ENCODE results near the gene TIMM13. TPM values are rescaled to one million over a fixed set of nuclear protein-coding genes. Genes with fewer than 3 reads are reported as not detected.

The TIMM13 gene
- total RNA-seq, 1 donor from 2014 or later = 39.5 TPM

DNA sequence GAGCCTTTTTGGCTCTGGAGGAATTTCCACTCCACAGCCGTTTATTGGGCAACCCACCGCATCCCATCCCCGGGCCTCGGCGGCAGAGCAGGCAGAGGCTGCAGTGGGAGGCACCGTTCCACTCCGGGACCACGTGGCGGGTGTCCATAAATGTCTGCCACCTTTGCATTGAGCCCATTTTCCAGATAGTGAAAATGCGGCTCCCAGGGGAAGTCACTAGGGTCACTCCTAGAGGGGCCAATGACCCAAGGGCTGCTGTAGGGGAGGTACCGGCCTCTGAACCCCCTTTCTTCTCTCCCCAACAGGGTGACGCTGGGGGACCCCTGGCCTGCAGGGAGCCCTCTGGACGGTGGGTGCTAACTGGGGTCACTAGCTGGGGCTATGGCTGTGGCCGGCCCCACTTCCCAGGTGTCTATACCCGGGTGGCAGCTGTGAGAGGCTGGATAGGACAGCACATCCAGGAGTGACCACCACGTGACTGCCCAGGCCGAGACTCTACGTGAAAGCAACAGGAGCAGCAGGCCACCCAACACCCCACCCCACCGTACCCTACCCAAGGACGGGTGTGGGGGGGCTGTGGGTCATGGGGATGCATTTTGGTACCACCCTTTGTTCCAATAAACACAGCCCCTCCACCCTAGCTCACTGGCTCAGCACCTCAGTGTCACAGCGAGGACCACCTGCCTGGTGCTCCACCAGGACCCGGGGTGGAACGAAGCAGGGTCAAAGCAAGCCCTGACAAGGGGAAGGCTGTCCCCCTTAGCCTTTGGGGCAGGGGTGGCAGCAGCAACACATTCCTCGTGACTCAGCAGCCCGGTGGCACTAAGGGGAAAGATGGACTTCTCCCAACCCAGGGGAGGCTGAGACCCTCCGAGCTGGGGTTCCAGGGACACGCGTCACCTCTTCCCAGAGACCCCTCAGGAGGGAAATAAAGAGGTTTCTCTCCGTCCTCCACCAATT lies 1.5 kb downstream of the TIMM13 start:
- TF ChIP-seq, protein P1, sequence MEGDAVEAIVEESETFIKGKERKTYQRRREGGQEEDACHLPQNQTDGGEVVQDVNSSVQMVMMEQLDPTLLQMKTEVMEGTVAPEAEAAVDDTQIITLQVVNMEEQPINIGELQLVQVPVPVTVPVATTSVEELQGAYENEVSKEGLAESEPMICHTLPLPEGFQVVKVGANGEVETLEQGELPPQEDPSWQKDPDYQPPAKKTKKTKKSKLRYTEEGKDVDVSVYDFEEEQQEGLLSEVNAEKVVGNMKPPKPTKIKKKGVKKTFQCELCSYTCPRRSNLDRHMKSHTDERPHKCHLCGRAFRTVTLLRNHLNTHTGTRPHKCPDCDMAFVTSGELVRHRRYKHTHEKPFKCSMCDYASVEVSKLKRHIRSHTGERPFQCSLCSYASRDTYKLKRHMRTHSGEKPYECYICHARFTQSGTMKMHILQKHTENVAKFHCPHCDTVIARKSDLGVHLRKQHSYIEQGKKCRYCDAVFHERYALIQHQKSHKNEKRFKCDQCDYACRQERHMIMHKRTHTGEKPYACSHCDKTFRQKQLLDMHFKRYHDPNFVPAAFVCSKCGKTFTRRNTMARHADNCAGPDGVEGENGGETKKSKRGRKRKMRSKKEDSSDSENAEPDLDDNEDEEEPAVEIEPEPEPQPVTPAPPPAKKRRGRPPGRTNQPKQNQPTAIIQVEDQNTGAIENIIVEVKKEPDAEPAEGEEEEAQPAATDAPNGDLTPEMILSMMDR (IDR thresholded peaks at IDR 0.05; ENCODE audit: insufficient read depth, low read length, severe bottlenecking) = no peak
- Histone ChIP-seq H3K4me3 (ENCODE audit: low read depth, low read length) (peak overlapping the region; percentile 95), H3K27me3 (ENCODE audit: control insufficient read depth, insufficient read depth, low read length) (no peaks in the 10 kb centered on the region), H3K36me3 (ENCODE audit: control insufficient read depth, insufficient read depth, low read length) (peaks cover 14% of the 10 kb centered on the region)
- FAIRE-seq = no peak
- DNase-seq (ENCODE audit: low read depth) = no peak

DNA sequence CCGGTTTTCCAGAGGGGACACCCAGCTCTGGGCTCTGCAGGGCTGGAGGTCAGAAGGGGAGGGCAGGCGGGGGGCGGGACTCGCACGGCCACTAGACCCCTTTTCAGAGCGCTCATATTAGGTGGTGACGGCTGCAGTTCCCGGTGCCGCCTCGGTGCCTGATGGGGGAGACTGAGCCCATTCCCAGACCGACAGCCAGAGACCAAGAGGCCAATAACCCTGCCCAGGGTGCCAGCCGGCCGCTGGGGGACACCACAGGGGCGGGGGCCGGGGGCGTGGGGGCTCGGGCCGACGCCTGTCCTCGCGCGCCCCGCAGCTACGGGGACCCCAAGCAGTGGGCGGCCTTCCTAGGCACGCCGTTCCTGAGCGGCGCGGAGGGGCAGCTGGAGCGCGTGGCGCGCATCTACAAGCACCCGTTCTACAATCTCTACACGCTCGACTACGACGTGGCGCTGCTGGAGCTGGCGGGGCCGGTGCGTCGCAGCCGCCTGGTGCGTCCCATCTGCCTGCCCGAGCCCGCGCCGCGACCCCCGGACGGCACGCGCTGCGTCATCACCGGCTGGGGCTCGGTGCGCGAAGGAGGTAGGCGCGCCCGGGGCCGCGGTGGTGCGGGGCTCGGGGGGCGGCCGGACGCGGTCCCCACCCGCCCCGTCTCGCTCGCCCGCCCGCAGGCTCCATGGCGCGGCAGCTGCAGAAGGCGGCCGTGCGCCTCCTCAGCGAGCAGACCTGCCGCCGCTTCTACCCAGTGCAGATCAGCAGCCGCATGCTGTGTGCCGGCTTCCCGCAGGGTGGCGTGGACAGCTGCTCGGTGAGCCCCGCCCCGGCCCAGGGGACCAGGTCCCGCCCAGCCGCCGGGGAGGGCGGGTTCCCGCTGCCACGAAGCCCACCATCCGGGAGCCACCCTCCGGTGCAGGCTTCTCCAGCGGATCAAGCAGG lies 2.4 kb downstream of the TIMM13 start:
- H3K27me3 ChIP-seq (ENCODE audit: control insufficient read depth, insufficient read depth, low read length) = no peaks in the 10 kb centered on the region
- DNase-seq (ENCODE audit: low read depth) (no peak), FAIRE-seq (no peak)
- peaks cover 16% of the 10 kb centered on the region for H3K36me3 ChIP-seq (ENCODE audit: control insufficient read depth, insufficient read depth, low read length)
- TF ChIP-seq, protein P1 (IDR thresholded peaks at IDR 0.05; ENCODE audit: insufficient read depth, low read length, severe bottlenecking) = peak; percentile 2
- no peak overlapping the region for H3K4me3 ChIP-seq (ENCODE audit: low read depth, low read length)

DNA sequence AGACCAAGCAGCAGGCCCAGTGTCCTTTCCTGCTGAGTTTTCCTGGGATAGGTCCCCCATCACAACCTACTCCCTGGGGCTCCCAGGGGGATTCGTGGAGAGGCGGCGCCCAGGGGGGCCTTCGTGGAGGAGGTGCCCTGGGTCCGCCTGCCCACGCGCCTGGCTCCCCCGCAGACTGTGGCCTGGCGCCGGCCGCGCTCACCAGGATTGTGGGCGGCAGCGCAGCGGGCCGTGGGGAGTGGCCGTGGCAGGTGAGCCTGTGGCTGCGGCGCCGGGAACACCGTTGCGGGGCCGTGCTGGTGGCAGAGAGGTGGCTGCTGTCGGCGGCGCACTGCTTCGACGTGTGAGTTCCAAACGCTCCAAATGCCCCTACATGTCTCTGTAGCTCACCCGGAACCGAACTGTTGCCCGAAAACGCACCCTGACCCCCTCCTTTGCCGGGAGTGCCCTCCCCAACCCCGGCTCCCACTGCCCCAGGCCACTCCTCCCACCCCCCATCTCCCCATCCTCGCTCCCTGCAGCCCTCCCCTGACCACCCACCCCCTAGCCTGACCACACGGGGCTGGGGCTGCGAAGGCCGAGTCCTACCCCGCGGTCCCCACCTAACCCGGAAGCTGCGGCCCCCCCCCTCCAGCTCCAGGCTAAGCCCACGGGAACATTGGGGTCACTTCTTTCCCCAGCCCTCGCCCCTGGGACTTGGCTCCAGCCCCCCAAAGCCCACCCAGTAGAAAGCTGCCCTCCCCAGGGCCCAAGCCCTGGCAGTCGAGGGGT lies 3.3 kb downstream of the TIMM13 start:
- FAIRE-seq (no peak), DNase-seq (ENCODE audit: low read depth) (no peak)
- no peaks in the 10 kb centered on the region for H3K27me3 ChIP-seq (ENCODE audit: control insufficient read depth, insufficient read depth, low read length)
- H3K36me3 ChIP-seq (ENCODE audit: control insufficient read depth, insufficient read depth, low read length) = peaks cover 16% of the 10 kb centered on the region
- no peak overlapping the region for H3K4me3 ChIP-seq (ENCODE audit: low read depth, low read length)
- TF ChIP-seq, protein P1 (IDR thresholded peaks at IDR 0.05; ENCODE audit: insufficient read depth, low read length, severe bottlenecking) = no peak

DNA sequence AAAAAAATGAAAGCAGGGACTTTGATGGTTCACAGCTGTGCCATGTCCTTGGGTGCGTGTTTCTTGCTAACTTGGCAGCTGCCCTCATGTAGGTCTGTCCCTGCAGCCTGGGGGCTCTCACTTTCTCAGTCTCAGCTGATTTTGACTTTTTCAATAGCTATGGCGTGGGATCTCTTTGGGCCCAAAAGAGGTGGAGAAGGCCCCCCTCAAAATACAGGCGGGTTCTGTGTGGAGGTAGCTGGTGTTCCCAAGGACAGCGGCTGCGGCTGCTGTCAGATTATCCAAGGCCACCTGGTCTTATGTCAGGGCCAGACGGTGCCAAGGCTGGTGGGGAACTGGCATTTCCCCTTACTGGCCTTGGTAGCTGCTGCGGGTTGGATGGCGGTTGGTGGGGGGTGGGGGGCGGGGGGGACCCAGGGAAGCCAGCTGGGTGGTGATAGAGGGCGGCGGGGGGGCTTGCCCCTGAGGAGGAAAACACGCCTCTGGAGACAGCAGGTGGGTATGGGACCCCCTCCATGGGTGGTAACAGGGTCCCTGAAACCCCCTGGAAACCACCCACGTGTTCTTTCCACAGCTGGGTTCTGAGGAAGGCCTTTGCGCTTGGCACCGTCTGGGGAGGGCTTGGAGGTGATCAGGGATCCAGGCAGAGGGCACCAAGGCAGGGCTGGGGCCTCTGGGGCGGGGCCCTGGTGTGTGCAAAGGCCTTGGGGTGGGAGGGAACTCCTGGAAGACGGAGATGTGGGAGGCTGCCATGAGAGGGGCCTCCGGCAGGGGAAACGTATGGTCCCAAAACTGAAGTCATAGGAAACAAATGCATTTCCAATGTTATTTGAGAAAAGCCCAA lies 4.1 kb downstream of the TIMM13 start:
- TF ChIP-seq, protein P1 (IDR thresholded peaks at IDR 0.05; ENCODE audit: insufficient read depth, low read length, severe bottlenecking) = no peak

More for the DNA sequence above, 4.1 kb downstream of the TIMM13 start:
- no peak for FAIRE-seq
- Histone ChIP-seq H3K27me3 (ENCODE audit: control insufficient read depth, insufficient read depth, low read length) (no peaks in the 10 kb centered on the region), H3K4me3 (ENCODE audit: low read depth, low read length) (no peak overlapping the region), H3K36me3 (ENCODE audit: control insufficient read depth, insufficient read depth, low read length) (peaks cover 16% of the 10 kb centered on the region)
- DNase-seq (ENCODE audit: low read depth) = no peak
